Measurements from ENCODE around the gene TSHR.

The TSHR gene

DNA sequence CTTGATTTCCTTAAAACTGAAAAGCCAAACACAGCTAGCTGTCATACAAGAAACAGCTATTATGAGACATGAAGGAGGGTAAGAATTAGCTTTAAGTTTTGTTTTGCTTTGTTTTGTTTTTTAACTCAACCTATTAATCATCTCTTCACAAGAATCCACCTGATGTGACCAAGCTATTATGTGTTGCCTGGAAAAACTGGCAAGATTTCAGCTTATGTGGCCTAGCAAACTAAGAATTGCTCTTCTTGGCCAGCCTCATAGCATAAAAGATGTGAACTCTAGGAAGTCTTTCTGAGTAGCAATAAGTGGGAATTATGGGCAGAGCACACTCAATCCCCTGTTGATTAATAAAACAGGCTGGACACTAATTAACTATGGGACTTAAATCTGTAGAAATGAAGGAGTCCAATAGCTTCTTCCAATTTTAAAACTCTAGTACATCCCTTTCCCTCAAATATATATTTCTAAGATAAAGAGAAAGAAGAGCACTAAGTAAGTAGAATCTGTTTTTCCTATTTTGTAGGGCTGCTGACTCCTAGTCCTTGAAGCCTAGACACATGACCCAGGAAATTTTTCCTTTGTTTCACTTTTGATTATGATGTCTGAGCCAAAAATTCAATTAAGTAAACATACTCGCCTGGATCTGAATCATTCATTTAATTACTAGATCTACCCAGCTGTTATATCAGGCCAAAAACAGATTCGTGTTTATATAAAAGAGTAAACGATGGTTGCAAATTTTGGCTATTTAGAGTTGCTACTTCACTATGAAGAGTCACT, 189.6 kb downstream of the TSHR start:
- DNase-seq: no peak

DNA sequence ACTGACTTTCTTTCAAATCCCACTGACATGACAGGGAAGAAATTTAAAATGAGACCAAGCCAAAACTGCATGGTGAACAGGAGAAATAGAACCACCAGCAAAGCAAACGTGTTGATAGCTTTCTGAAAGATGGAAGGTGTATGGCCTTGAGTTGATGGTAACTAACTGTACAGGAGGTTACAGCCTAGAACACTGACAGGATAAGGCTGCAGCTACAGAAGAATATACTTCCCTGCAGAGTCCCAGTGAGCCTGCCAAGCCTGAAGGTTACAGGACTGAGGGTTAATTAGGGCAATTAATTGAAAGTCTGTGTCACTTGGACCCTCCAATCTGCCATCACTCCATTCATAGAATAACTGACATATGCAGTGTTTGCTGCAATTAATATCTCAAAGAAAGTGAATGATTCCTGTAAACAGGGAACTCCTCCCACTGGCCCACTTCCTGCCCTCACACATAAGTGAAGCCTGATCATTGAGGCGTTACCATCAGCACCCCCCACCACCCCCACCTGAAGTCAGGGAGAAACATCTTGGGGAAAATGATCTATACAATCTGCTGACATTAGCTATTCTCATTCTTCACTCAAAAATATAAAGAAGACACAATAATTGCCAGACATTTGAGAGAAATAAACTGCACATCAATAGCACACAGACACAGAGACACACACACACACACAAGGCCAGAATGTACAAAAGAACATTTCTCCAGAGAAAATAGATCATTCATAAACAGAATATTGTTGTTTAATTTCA, 191.9 kb downstream of the TSHR start:
- no peak for DNase-seq

DNA sequence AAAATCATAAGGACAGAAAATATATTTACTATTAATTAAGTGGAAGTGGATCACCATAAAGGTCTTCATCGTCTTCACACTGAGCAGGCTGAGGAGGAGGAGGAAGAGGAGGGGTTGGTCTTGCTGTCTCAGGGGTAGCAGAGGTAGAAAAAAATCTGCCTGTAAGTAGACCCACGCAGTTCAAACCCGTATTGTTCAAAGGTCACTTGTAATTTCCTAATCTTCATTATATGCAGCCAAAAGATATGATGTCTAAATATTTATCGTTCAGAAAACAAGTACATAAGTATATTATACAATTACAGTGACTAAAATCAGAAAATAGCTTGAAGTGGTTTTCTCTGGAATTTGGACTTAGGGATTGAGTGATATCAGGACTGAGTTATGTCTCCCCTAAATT, 193.2 kb downstream of the TSHR start:
- DNase-seq: no peak

DNA sequence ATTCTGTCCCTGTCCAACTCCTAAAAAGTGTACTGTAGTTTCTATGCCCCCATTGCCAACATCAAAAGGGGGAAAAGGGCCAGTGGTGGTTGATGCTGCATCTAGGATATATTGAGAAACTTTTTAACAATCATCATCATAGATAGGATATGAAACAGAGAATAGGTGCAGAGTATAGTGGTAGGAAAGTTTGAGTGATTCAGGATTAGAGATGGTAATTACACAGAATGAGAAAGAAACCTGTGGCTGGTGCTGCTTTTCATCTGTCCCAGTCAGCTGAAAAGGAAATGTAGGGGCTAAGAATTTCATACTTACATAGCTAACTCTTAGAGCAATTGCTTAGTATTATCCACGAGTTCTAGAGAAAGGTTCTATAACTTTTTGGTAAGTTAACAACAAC, 197.8 kb downstream of the TSHR start:
- no peak for DNase-seq

DNA sequence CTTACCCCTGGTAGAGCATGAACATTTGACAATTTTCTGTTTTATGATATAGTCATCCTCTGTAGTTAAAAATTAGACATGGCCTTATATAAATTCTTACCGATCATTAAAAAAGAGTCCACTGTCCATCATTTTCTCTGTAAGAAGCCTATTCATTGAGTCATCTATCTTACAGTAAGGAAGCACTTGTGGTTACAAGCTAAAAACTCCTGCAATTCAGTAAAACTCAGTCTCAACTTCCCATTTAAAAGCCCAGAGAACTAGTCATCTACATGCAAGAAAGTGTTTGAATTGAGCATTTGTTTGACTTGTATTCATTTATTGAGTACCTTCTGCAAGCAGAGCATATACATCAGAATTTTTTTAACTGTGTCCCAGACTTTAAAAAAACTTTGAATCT, 202.0 kb downstream of the TSHR start:
- no peak for DNase-seq

DNA sequence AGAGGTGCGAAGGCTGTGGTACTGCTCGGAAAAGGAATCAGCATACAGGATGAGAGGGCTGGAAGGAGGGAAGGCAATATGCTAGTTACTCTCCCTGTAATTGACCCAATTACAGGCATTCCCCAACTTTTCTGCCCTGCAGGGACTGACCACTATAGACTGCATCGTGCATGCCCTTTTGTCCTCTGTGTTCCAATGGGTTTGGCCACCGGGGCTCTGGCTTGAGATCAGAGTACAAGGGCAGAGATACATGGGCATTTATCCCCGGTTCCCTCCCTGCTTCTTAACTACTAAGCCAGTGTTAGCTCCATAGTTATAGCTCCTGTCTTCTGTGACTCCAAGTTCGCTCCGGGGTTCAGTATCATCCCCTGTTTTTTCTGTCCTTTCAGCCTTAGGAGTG, 205.7 kb downstream of the TSHR start:
- DNase-seq: no peak

DNA sequence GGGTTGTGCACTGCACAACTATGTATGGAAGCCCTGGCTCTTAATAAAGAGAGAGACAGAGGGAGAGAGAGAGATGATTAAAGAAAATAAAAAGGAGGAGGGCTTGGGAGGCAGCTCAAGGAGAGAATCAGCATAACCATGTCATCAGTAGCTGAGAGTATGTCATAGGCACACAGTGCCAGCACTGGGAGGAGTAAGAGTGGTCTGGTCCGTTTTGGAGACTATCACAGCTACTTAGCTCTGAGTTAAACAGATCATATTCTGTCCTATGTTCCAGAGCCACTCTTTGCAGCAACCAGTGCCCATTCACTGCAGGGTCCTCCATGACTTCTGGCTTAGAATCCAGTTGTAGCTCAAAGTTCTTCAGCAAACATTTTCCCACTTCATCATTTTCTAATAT, 206.3 kb downstream of the TSHR start:
- no peak for DNase-seq

DNA sequence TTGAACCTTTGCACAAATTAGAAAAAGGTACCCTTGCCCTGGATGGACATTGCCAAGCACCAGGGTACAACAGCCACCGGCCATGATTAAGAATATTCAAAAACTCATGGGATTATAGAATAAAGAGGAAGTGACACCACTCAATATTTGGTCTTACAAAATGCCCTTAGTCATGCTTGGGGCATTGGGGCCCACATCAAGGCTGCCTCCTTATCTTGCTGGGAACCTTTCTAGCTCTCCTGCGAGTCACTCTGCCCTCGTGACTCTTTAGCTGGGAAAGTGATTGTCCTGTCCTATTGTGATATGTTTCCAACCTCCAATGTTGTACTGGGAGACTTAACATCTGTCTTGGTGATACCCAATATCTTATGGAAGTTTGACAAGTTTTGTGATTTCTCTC, 207.5 kb downstream of the TSHR start:
- no peak for DNase-seq

DNA sequence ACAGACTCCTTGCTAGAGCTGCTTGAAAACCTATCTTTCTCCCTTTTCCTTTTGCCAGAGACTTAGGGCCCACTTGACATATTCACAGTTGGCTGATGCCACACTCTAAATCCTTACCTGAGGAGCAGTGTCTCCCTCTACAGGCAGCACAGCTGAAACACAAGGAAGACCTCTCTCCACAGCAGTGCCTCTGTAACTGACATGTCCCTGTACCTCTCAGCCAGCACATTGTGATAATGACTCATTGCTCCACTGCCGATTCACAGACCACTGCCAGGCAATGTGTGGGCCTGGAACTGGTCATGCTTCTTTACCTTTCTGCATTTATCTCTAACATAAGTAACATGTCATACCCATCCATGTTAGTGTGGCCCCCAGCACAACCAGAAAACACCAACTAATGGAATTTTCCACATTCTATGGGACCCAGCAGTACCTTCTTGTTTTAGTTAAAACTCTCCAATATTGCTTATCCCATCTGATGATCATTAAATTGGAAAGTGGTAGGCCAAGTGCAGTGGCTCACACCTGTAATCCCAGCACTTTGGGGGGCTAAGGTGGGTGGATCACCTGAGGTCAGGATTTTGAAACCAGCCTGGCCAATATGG, 208.8 kb downstream of the TSHR start:
- peak; percentile 25 for DNase-seq

DNA sequence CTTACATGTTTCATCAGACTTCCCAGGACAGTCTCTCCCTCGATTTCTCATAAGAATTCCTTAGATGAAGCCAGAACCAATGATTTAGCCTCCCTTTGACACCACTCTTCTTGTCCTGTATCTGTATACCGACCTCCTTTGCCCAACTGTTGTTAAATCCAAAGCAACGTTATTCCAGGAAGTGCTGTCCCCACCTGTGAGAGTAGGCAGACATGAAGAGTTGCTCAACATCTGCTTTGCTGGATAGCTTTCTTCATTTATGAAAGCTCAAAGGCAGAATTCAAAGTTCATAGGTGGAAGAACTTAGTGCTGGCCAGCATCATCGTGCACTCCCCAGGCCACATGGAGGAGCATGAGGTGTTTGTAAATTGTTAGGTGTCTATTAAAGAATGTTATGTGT, 209.8 kb downstream of the TSHR start:
- no peak for DNase-seq

DNA sequence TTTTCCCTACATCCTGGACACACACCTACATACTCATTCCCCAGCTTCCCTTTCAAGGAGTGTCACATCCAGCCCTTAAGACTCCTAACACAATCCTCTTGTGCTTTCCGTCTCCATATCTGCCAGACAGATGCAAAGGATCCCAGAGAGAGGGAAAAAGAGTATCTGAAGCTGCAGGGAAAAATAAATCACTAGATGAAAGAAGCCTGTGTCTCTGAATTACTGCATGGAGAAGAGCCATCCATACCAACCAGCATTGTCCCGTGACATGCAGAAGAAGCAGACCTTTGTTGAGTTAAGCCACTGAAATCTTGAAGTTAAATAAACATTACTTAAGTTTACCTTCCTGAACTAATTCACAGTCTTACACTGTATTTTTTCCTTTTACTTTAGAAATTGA, 210.7 kb downstream of the TSHR start:
- no peak for DNase-seq

DNA sequence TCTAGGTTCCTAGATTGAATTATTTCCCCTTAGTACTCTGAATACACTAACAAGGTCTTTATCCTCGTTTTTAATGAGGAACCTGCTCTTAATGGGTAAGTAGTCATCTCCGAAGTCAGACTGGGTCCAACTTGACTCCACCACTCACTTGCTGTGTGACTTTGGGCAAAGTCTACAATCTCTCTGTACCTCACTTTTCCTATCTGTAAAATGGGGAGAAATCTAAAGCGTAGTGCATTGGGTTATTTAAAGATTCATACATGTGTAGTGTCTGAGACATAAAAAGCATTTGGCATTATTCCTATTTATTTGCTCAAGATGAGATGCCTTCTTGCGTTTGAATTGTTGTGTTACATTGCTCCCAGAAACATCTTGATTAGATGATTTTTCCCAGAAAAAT, 213.8 kb downstream of the TSHR start:
- DNase-seq: no peak

DNA sequence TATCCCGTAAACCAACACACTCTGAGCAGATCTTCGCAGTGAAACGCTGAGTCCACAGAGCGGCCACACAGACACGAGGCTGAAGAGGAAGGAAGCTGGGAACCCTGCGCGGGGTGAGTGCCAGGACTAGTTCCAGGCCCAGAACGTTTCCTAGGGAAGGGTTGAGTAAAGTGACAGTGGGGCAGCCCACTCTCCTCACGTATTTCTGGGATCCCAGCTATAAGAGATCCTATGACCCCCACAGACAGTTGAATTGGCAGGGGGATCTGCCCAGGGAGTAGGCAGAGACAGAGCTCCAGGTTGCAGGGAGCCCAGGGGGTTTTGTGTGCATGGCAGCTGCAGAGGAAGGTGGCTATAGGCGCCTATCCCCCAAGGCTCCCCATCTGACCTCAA, 214.3 kb downstream of the TSHR start:
- no peak for DNase-seq

DNA sequence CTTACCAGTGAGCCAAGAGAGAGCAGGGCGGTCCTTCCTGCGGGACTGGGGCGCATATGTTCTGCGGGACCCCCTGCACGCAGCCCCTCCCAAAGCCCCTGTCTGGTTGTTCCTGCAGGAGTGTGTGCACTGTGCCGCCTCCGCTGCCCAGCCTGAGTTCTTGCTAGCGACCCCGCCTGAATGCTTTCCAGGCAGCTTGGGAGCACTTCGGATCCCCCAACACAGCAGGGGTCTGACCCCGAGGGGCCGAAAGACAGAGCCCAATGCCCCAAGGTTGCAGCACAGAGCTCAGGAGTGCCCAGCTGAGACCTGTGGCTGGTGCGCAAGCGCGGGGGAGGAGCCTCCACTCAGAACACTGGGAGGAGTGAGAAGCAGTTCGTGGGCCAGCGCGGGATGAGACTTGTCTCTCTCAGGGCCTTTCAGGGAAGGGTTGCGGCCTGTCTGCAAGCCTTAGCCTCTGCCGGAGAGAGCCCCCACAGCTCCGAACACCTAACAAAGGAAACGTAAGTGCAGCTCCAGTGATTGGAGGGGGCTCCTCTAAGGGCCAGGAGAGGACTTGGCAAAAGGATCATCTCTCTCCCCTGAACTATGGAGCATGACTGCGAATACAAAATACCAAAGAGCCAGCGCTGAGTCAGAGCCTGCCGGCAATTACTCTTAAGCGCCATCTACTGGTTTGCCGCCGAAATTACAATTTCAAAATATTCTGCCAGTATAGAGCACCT, 214.8 kb downstream of the TSHR start:
- peak; percentile 86 for DNase-seq

DNA sequence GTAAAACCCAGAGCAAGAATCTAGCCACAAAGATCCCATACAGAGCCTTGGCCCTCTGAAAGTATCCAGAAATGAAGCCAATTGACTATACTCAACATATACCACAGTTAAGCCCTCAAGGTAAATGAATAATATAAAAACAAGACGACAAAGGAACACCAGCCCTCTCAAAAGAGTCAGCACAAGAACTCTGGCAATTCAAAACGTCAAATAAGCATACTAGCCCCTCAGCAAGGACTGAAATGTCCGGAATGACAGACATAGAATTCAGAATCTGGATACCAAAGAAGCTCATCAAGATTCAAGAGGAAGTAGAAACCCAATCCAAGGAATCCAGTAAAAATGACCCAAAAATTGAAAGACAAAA, 215.4 kb downstream of the TSHR start:
- no peak for DNase-seq

DNA sequence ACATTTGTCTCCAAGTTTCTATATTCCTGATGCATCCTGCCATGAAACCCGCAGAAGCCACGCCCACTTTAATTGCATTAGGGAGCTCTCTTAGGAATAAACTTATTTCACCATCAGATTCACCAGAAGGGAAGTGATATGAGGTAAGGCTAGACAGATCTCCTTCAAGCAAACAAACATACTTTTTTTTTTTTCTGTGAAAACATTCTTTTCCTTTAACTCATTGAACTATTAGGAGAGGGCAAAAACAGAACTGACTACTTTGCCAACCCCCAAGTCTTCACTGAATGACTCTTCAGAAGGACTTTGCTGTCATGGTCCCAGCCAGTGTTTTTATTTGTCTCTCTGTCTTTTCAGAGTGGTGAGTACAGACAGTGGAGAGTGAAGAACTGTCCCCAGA, 216.9 kb downstream of the TSHR start:
- no peak for DNase-seq

DNA sequence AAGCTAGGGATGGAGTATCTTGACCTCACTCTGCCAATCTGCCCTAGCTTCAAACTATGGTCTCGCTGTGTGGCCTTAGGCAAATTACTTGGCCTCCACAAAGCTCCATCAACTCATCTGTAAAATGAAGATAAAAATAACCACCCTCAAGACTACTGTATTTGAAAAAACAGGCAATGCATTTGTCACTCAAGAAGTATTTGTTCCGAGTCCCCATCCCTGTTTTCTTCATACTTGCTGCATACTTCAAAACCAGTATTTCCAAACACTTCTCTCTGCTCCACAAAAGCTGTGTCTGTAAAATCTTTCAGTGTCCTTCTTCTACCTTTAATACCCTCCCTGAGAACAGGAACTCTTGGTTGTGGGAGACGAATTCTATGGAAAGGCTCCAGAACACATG, 217.5 kb downstream of the TSHR start:
- DNase-seq: no peak

DNA sequence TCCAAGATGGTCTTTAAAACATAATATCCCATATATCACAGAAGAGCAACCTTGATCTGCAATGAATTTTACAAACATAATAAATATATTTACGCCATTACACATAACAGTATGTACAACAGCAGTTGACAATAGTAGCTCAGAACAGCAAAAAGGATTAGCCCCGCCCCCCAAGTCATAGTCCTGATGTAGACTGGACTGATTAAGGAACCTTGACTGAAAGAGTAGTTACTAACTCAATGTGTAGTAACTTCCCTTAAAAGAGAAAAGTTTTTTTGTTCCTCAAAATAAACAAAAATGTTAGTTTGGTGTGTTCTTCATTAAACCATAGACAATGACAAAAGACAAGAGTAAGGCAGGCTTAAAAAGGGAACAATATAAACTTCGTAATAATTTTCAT, 220.8 kb downstream of the TSHR start:
- no peak for DNase-seq

DNA sequence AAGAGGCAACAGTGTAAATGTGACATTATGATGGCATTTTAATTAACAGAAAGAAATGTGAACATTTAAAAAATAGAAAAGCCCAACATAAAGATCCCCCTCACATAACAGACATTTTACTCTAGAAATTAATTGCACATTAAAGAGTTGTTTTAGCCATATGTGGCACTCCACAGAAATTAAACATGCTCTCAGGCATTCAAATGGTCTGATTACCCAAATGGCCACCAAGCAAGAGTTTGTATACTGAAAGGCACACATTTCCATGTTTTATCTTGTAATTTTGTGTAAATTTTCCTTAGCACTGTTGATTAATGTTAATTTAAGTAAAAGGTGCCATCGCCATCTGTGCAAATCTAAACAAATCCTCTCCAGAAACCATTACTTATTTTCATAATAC, 221.8 kb downstream of the TSHR start:
- no peak for DNase-seq

DNA sequence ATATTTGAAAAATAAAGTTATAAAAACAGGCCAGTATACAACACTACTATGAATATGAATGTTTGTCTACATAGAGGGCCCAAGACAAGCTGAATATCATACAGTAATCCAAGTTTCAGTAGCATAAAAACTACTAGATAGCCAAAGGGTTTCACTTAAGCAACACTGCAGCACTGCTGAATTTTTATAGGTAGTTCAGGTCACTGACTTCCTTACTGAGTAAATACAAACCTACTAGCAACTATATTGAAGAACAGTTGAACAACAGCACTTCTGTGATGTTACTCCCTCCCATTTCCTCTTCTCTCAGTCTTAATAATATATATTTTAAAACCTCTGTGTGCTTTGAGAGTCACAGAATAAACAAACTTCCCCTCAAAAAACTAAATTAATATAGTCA, 222.6 kb downstream of the TSHR start:
- no peak for DNase-seq

DNA sequence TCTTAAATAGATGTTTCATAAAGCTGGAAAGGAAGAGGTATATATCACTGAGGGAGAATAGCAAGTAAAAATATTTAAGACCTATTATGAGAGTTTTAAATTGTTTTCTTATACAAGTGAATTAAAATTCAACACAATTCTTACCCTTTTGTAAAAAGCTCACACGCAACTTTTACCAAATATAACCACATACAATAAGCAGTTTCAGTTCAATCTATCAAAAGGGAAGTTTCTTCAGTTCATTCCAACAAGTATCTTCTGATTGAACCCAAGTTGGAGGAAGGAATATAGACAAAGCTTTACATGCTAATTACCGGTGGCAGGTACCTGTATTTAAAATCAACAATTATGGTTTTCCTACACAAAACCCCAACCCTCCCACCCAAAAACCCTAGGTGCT, 224.2 kb downstream of the TSHR start:
- DNase-seq: no peak

DNA sequence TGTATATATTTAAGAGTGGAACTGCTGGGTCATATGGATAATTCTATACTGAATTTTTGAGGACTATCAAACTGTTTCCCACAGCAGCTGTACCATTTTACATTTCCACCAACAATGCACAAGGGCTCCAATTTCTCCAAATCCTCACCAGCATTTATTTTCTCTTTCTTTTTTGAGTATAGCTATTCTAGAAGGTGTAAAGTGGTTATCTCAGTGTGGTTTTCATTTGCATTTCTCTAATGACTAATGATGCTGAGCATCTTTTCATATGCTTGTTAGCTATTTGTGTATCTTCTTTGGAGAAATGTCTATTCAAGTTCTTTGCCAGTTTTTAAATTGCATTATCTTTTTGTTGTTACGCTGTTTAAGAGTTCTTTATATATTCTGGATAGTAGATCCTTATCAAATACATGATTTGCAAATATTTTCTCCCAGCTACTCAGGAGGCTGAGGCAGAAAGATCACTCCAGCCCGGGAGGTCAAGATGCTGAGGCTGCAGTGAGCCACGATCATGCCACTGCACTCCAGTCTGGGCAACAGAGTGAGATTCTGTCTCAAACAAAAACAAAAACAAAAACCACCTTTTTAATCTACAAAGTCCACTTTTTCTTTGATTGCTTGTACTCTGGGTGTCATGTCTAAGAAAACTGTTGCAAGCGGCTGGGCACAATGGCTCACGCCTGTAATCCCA, 232.6 kb downstream of the TSHR start:
- no peak for DNase-seq

DNA sequence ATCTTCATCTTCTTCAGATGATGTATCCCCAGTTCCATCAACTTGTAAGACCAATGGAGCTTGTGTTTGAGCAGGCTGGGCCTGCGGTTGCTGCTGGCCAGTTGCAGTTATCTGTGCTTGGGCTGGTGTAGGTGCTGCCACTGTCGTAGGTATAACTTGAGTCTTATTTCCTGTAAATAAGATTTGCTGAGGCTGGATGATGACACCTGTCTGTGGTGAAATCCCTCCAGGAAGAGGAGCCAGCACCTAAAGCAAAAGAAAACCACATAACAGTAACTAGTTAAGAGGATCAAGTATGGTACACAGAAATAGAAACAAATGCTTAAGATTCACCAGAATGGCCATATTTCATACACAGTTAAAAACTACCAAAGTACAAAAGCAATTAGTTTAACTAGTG, 237.2 kb downstream of the TSHR start:
- no peak for DNase-seq
